Right ventricle myocardium superior (tissue), 1 donor: Measurements from ENCODE around the gene DDX54. TPM values are rescaled to one million over a fixed set of nuclear protein-coding genes. Genes with fewer than 3 reads are reported as not detected.

ENCODE experiments used
- ATAC-seq: fragments of 200-7000 bp; cut with Tn5 transposase; one replicate; pipeline ENCODE4 v1.9.1; 2020; ENCODE audit warnings: mild to moderate bottlenecking; ENCODE audit not compliant: poor library complexity
- DNase-seq: peaks from one replicate; pipeline ENCODE4 v3.0.0-alpha.2; 2020
- intact Hi-C: fragments of 100-400 bp; cut with DNase I; formaldehyde crosslinking; loops from one replicate; pipeline ENCODE4 v1.11.2; 2022
- total RNA-seq: library from RNA; stranded (reverse); fragmentation: NEBNext Ultra II Directional; extraction: Animal tissue kit (Norgen Biotek cat#: 25700); gene quantifications from one replicate; pipeline ENCODE4 v1.2.1, GENCODE V29; 2021
- donor health status: DM: no; HTN: yes; CAD: no; lungs with severe emphysema.

Gene DDX54
- total RNA-seq, 1 donor from 2014 or later, result 33.6 TPM

DNA sequence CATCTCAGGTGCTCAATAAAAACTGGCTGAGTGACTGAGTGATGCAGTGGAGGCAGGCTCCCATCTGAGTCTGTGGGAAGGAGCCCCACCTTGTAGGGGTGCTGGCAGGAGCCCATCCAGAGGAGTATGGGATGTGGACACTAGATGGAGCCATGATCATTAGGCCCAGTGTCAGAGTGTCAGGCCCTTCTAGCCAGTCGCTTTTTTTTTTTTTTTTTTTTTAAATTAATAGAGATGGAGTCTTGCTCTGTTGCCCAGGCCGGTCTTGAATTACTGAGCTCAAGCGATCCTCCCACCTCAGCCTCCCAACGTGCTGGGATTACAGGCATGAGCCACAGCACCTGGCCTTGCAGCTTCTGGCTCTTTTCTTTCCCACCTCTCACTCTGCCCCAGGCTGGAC, 11.7 kb upstream of the DDX54 start:
- peak; percentile 86 for ATAC-seq
- DNase-seq, result peak; percentile 71
- intact Hi-C loops, result loop anchor here (5.0 kb wide), 1 partner anchor 65 kb away; no protein-coding TSS in a partner anchor

DNA sequence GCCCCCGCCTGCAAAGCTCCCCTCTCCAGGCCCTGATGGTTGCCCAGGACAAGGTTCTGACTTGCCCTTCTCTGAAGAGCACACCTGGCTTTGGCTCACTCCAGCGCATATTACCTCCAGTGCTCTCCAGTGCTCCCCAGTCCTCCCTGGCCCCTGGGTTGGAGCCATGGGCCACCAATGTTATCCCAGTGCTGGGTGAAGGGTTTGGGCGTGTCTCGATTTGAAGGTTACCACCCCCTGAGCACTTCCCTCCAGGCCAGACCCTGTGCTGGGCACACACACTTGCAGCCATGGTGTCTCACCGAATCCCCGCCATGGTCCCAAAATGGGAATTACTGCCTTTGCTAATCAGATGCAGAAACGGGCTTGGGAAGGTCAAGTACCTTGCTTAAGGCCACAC, 11.3 kb upstream of the DDX54 start:
- no peak for DNase-seq
- ATAC-seq, result peak; percentile 3
- intact Hi-C loops, result loop anchor here (5.0 kb wide), 1 partner anchor 66 kb away; no protein-coding TSS in a partner anchor

GRCh38 chr12:113195598-113195997, 10.3 kb upstream of the DDX54 start:
- intact Hi-C loops, result loop anchor here (5.0 kb wide), 1 partner anchor 67 kb away; no protein-coding TSS in a partner anchor
- ATAC-seq (no peak), DNase-seq (no peak)

DNA sequence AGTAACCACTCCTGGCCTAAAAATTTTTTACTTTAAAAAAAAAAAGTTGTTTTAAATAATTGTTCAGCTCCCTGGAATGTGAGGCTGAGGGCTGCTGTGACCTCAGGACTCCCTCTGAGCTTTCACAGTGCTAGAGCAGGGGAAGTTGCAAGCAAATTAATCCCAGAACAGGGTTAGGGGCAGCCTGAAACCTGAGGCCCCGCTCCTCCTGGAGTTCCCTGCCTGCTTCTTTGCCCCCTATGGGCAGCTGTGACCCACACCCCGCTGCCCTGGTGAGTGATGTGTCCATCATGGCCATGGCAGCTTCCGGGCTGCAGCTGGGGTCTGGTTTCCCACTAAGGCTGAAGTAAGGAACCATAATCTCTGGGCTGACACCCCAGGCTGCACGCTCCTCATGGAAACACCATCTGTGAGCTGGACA, 9.7 kb upstream of the DDX54 start:
- intact Hi-C loops, result loop anchor here (5.0 kb wide), 1 partner anchor 67 kb away; no protein-coding TSS in a partner anchor
- ATAC-seq, result no peak

GRCh38 chr12:113191227-113191626, 5.9 kb upstream of the DDX54 start:
- ATAC-seq (no peak), DNase-seq (no peak)
- intact Hi-C loops, result no loop called here

More for the DNA sequence above, 9.7 kb upstream of the DDX54 start:
- DNase-seq, result no peak

DNA sequence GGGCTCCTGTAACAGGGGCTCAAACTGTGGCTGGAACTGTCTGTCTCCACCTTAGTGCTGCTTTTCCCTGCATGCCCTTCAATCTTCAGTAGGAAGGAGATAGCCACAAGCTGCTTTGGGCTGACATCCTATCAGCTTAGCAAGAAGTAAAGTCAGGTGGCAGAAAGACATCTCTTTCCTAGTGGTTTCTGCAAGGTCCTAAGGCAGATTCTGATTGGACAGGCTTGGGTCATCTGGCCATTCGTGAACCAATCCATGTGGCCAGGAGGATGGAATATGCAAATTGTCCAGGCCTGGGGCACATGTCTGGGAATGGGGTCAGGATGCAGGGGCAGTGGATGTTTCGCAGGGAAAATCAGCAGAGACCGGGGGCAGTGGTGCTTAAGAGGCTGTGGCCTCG, 5.5 kb upstream of the DDX54 start:
- ATAC-seq, result no peak
- intact Hi-C loops, result no loop called here
- DNase-seq, result no peak

DNA sequence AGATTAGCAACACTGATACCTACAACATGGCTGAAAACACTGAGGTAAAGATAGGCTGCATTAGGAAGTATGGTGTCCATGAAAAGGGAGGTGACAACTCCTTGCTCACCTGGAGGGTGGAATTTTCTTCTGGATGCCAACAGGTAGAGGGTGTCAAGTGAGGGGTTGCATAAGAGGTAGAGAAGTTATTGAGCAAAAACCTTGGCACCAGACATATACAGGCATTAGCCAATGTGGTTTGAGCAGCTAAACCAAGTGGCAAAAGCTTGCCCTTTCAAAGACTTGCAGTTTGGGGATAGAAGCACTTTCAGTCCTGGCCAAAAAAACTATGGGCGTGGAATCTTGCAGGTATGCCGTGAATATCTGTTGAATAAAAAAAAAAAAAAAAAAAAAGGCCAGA, 4.1 kb upstream of the DDX54 start:
- ATAC-seq (no peak), DNase-seq (no peak)
- intact Hi-C loops, result loop anchor here (10.0 kb wide), 1 partner anchor 235 kb away; the partner anchor contains the start of gene SDSL

GRCh38 chr12:113186666-113187325, 1.5 kb upstream of the DDX54 start:
- intact Hi-C loops, result loop anchor here (10.0 kb wide), 1 partner anchor 238 kb away; the partner anchor contains the start of gene SDSL
- ATAC-seq, result no peak
- DNase-seq, result no peak

DNA sequence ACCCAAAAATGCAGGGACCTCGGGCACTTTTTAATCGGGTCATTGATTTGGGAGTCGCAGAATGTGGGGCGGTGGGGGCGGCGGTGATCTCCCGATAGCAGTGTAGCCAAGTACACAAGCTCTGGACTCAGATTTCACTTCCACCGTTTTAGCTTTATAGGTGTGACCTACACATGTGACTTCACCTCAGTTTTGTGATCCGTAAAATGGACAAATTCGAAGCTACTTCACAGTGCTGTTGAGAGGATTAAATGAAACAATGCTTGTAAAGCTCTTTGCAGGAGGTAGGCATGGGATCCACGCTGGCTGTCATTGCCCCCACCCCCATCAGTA, 721 bp upstream of the DDX54 start:
- intact Hi-C loops, result loop anchor here (10.0 kb wide), 1 partner anchor 239 kb away; the partner anchor contains the start of gene SDSL
- ATAC-seq, result no peak

DNA sequence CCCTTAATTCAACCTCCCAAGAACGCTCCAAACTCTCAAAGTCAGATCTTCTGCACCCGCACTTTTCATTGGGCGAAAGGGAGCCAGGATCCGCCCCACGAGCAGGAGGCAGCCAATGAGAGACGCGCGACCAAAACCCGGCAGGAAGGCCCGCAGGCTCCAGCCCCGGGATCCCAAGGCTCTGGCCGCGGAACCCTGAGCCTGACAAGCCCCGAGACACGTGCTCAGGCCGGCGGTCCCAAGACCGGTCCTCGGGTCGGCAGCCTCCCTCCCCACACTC, 438 bp downstream of the DDX54 start:
- peak; percentile 94 for ATAC-seq
- intact Hi-C loops, result loop anchor here (10.0 kb wide), 1 partner anchor 240 kb away; the partner anchor contains the start of gene SDSL

More for the DNA sequence above, 721 bp upstream of the DDX54 start:
- DNase-seq, result no peak

DNA sequence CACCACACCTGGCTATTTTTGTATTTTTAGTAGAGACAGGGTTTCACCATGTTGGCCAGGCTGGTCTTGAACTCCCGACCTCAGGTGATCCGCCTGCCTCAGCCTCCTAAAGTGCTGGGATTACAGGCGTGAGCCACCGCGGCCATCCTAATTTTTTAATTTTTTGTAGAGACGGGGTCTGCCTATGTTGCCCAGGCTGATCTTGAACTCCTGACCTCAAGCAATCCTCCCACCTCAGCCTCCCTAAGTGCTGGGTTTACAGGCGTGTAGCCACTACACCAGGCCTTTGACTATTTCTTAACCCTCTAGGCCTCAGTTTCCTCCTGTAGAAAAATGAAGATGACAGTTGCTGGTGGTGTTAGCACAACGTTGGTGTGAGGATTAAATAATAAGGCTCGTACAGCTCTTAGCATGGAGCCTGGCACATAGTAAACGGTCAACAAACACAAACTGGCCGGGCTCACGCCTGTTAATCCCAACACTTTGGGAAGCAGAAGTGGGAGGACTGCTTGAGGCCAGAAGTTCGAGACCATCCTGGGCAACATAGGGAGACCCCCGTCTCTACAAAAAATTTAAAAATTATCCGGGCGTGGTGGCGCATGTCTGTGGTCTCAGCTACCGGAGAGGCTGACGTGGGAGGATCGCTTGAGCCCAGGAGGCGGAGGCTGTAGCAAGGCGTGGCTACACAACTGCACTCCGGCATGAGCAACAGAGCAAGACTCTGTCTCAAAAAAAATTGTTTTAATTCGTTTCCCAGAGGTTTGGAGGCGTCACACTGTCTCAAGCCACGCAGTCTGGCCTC, 979 bp downstream of the DDX54 start:
- DNase-seq (no peak), ATAC-seq (peak; percentile 47)
- intact Hi-C loops, result loop anchor here (10.0 kb wide), 1 partner anchor 241 kb away; the partner anchor contains the start of gene SDSL

More for the DNA sequence above, 438 bp downstream of the DDX54 start:
- DNase-seq, result peak; percentile 94

DNA sequence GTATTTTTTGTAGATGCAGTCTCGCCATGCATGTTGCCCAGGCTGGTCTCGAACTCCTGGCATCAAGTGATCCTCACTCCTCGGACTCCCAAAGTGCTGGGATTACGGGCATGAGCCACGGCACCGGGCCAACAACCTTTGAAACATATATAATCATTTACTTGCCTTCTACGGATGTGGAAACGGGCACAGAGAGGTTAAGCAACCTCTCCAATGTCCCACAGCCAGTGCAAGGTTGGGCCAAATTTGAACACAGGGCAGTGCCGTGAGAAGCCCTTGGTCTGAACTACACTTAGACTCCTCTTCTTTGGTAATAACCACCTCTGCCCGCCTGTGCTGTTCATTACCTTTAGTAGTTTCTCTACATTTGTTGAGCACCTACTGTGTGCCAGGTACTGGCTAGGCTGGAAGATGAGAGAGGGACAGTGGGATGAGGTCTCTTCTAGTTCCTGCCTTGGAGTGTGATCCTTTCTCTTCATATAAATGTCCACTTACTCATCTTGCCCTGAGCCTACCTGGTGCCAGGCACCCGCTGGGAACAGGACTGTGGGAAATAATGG, 2.2 kb downstream of the DDX54 start:
- ATAC-seq (no peak), DNase-seq (no peak)
- intact Hi-C loops, result loop anchor here (10.0 kb wide), 1 partner anchor 242 kb away; the partner anchor contains the start of gene SDSL

DNA sequence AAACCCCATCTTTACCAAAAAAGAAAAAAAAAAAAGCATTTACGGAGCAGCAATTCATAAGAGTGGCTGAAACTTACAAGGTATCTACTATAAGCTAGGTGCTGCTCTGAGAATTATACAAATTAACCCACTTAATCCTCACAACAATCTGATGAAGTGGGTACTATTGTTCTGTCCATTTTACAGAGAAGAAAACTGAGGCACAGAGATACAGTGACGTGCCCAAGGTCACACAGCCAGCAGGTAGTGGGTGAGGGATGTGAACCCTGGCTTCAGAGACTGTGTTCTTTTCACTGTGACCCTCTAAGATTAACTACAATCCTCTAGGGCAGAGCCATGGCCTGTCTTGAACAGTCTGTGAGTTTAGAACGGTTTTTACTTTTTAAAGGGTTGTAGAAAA, 3.3 kb downstream of the DDX54 start:
- intact Hi-C loops, result loop anchor here (10.0 kb wide), 1 partner anchor 243 kb away; the partner anchor contains the start of gene SDSL
- ATAC-seq (no peak), DNase-seq (no peak)

- intact Hi-C loops, result loop anchor here (10.0 kb wide), 1 partner anchor 244 kb away; the partner anchor contains the start of gene SDSL
- ATAC-seq (no peak), DNase-seq (no peak)
These were observed 4.9 kb downstream of the DDX54 start for GRCh38 chr12:113180333-113180732.

DNA sequence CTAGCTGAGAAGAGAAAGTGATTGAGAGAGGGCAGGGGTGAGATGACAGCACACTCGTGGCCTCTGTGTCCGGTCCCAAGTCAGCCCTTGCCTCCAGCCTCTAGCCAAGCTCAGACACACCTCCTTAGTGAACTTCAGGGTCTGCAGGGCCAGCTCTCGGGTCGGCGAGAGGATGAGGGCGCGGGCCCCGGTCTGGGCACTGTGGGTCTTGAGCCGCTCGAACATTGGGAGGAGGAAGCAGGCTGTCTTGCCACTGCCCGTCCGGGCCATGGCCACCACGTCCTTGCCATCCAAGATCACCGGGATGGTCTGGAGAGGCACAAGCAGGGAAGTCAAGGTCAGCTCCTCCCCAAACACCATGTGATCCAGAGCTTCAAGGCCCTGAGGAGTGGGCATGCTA, 6.3 kb downstream of the DDX54 start:
- intact Hi-C loops, result no loop called here
- ATAC-seq, result no peak
- no peak for DNase-seq

GRCh38 chr12:113174461-113175384, 10.6 kb downstream of the DDX54 start:
- ATAC-seq, result peak; percentile 84
- intact Hi-C loops, result loop anchor here (2.0 kb wide), 1 partner anchor 126 kb away; no protein-coding TSS in a partner anchor
- peak; percentile 82 for DNase-seq

DNA sequence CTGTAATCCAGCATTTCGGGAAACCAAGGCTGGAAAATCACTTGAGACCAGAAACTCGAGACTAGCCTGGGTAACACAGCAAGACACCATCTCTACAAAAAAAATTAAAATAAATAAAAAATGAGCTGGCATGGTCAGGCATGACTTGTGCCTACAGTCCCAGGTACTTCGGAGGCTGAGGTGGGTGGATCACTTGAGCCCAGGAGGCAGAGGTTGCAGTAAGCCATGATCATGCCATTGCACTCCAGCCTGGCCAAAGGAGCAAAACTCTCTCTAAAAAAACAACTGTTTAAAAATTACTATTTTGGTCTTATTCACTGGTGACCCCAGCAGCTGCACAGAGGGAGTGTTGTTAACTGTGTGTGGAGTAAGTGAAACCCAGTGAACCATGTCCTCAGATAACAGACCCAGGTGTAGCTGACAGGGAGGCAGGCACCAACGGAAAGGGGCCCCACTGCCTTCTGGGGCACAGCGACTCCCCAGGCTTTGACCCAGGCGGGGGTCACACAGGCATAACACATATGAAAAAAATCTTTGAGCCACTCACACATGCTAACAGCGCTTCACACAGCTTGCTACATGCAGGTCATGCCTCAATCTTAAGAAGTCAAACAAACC, 12.1 kb downstream of the DDX54 start:
- intact Hi-C loops, result no loop called here
- no peak for ATAC-seq
- DNase-seq, result no peak

GRCh38 chr12:113172185-113172584, 13.1 kb downstream of the DDX54 start:
- DNase-seq (no peak), ATAC-seq (no peak)
- intact Hi-C loops, result no loop called here
